Neural cell (in vitro differentiated cells): ENCODE data around the gene IP6K3.

Source experiments
- POLR2AphosphoS5 ChIP-seq: IDR thresholded peaks from 2 replicates; pipeline ENCODE4 v1.6.1; 2012
- TF ChIP-seq, protein P1 (sequence below): fragments of 450-650 bp; IDR thresholded peaks from 2 replicates; pipeline ENCODE4 v1.5.1; 2014; ENCODE audit warnings: antibody characterized with exemption, mild to moderate bottlenecking, moderate library complexity; ENCODE audit not compliant: poor library complexity, severe bottlenecking

- TF ChIP-seq, protein P1, sequence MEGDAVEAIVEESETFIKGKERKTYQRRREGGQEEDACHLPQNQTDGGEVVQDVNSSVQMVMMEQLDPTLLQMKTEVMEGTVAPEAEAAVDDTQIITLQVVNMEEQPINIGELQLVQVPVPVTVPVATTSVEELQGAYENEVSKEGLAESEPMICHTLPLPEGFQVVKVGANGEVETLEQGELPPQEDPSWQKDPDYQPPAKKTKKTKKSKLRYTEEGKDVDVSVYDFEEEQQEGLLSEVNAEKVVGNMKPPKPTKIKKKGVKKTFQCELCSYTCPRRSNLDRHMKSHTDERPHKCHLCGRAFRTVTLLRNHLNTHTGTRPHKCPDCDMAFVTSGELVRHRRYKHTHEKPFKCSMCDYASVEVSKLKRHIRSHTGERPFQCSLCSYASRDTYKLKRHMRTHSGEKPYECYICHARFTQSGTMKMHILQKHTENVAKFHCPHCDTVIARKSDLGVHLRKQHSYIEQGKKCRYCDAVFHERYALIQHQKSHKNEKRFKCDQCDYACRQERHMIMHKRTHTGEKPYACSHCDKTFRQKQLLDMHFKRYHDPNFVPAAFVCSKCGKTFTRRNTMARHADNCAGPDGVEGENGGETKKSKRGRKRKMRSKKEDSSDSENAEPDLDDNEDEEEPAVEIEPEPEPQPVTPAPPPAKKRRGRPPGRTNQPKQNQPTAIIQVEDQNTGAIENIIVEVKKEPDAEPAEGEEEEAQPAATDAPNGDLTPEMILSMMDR: no peak
- TF ChIP-seq POLR2AphosphoS5: no peak
Observed at GRCh38 chr6:33732817-33733708, 13.6 kb downstream of the IP6K3 start.
